GM12872 (cell line): ENCODE data around the gene CSH2.

Experiments used
- TF ChIP-seq, protein P1 (sequence below): IDR thresholded peaks from 3 replicates; pipeline ENCODE4 v1.5.1; 2011; ENCODE audit warnings: low read depth, mild to moderate bottlenecking, low read length, moderate library complexity; ENCODE audit not compliant: insufficient read depth

The CSH2 gene

DNA sequence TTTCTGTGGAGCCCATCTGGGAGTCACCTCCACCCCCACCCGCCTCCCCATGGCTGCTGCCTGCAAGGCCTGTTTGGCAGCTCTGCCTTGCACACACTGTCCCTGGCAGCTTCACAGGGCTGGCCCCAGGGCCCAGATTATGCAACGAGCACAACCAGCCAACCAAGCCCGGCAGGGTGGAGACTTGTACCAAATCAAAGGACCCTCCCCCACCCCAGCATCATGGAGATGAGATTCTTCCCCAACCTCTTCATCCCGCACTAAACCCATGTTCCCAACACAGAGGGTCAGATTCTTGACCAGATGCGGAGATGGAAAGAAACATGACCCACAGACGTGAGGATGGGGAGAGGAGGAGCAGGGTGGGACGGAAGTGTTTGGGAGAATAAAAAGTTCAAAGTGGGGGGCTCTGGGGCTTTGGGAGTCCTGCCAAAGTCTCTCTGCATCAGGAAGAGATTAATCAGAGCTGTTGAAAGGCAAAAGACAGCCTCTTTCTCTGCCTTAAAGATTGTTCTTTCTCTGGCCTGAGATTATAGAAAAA is 34.8 kb downstream of the CSH2 start:
- TF ChIP-seq, protein P1, sequence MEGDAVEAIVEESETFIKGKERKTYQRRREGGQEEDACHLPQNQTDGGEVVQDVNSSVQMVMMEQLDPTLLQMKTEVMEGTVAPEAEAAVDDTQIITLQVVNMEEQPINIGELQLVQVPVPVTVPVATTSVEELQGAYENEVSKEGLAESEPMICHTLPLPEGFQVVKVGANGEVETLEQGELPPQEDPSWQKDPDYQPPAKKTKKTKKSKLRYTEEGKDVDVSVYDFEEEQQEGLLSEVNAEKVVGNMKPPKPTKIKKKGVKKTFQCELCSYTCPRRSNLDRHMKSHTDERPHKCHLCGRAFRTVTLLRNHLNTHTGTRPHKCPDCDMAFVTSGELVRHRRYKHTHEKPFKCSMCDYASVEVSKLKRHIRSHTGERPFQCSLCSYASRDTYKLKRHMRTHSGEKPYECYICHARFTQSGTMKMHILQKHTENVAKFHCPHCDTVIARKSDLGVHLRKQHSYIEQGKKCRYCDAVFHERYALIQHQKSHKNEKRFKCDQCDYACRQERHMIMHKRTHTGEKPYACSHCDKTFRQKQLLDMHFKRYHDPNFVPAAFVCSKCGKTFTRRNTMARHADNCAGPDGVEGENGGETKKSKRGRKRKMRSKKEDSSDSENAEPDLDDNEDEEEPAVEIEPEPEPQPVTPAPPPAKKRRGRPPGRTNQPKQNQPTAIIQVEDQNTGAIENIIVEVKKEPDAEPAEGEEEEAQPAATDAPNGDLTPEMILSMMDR, result no peak

DNA sequence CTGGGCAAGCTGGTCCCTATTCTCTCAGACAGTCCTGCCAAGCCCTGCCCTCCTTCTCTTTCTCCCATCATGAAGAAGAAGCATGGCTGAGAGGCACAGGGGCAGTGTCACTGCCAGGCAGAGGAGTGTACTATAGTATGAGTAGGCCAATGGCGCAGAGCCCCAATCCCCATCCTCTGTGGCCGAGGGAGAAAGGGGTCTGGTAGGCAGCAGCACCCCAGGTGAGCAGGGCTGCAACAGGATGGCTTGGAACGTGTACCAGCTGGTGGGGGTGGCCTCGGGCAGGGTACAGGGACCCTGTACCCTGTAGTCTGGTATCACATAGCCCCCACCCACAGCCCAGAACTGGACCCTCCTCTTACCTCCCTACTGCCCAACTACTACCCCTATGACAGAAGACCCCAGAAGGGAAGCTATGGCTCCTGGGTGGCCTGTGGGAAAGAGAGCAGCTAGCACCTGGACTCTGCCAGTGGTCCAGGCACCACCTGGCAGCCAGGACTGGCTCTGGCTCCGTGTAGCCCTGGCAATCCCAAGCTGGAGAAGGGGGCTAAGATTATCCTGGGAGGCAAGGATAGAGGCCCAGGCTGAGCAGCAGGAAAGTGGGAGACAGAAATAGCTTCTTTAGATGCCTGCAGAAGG is 35.4 kb downstream of the CSH2 start:
- TF ChIP-seq, protein P1, result no peak

DNA sequence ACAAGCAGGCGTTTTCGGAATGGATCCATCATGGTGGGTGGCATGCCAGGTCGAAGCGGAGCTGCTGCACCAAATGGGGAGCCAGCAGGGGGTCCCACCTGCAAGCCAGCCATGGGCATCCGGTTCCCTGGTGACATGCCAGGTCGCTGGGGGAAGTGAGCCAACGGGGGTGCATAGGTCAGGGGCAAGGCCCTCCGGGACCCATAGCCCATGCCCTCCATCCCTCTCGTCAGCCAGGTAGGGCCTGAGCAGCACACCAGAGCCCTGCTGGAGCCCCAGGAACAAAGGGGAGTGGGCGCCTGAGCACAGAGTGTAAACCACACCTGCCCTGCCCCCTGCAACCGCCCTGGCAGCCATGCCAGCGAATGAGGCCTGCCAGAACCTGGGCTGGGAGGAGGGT is 36.0 kb downstream of the CSH2 start:
- TF ChIP-seq, protein P1, result no peak

- TF ChIP-seq, protein P1, result no peak
These were observed 36.7 kb downstream of the CSH2 start for GRCh38 chr17:63836811-63837210.

GRCh38 chr17:63835167-63835720 is 38.2 kb downstream of the CSH2 start:
- TF ChIP-seq, protein P1, result no peak

- TF ChIP-seq, protein P1, result peak; percentile 73
These were observed 38.9 kb downstream of the CSH2 start for GRCh38 chr17:63834431-63835166.

DNA sequence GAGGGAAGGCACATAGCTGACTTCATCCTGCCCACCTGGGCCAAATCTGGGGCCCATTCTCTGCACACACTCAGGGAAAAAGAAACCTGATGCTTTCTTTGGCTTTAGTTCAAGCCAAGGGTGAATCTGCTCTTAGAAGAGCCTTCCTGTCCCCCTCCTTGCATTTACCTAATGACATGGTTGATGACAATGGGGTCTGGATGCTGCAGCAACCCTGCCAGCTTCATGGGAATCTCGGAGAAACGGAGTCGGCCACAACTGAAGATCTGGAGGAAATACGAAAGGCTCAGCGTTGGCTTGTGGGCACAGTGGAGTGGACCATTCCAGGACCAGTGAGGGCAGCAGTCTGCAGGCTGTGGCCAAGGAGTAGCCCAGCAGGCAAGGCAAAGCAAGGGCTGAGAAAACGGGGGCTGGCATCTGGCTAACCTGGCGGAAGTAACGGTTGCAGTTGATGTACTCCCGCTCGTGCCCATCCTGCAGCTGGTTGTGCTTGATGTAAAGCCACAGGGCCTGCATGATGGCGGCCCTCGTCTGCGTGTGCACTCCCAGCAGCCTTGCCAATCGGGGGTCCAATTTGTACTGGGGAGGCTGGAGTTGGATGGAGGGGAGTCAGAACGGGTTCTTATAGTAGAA is 39.6 kb downstream of the CSH2 start:
- TF ChIP-seq, protein P1, result no peak
